Measurements from ENCODE around the gene COCH. TPM values are rescaled to one million over a fixed set of nuclear protein-coding genes. Genes with fewer than 3 reads are reported as not detected.

COCH gene
- total RNA-seq, 1 experiment from 2014 or later: 1.4 TPM

GRCh38 chr14:30885840-30886740, 11.7 kb downstream of the COCH start:
- Histone ChIP-seq H3K4me2 (no peak overlapping the region), H2AFZ (no peak overlapping the region), H3K36me3 (ENCODE audit: low read depth) (no peaks in the 10 kb centered on the region), H3K4me3 (no peak overlapping the region), H3K9me2 (ENCODE audit: insufficient read depth) (no peaks in the 10 kb centered on the region), H4K20me1 (ENCODE audit: insufficient read depth) (no peaks in the 10 kb centered on the region), H3K4me1 (replicated peaks; ENCODE audit: insufficient read depth) (no peaks in the 10 kb centered on the region), H3K79me2 (ENCODE audit: low read depth) (no peaks in the 10 kb centered on the region), H3K9me3 (ENCODE audit: insufficient read depth, low read depth) (no peaks in the 10 kb centered on the region), H3K27ac (no peak overlapping the region), H3F3A (ENCODE audit: insufficient read depth, low read depth) (no peaks in the 10 kb centered on the region), H3K27me3 (ENCODE audit: insufficient read depth, low read depth) (no peaks in the 10 kb centered on the region)
- CTCF ChIA-PET: no interaction called here
- POLR2A ChIA-PET (ENCODE audit: unreplicated experiment): no interaction called here
- BruUV-seq (replicated peaks): no TSS peak
- DNase-seq: no peak
- intact Hi-C loops (cut with micrococcal nuclease; ENCODE audit: unreplicated experiment): no loop called here
- TF ChIP-seq CTCF (conservative IDR thresholded peaks at IDR 0.05): no peak

- H3K4me1 ChIP-seq (replicated peaks; ENCODE audit: insufficient read depth): no peaks in the 10 kb centered on the region
- POLR2A ChIA-PET (ENCODE audit: unreplicated experiment): no interaction called here
- H2AFZ ChIP-seq: no peak overlapping the region
- no peak for DNase-seq
- H3K4me2 ChIP-seq: no peak overlapping the region
- H4K20me1 ChIP-seq (ENCODE audit: insufficient read depth): no peaks in the 10 kb centered on the region
- H3K36me3 ChIP-seq (ENCODE audit: low read depth): no peaks in the 10 kb centered on the region
- H3K79me2 ChIP-seq (ENCODE audit: low read depth): no peaks in the 10 kb centered on the region
- H3K27me3 ChIP-seq (ENCODE audit: insufficient read depth, low read depth): no peaks in the 10 kb centered on the region
- no peak overlapping the region for H3K4me3 ChIP-seq
- H3F3A ChIP-seq (ENCODE audit: insufficient read depth, low read depth): no peaks in the 10 kb centered on the region
- TF ChIP-seq EZH2 (IDR thresholded peaks at IDR 0.05; ENCODE audit: low read depth) (no peak), CTCF (conservative IDR thresholded peaks at IDR 0.05) (no peak)
- CTCF ChIA-PET: no interaction called here
- intact Hi-C loops (cut with micrococcal nuclease; ENCODE audit: unreplicated experiment): no loop called here
- no peaks in the 10 kb centered on the region for H3K9me2 ChIP-seq (ENCODE audit: insufficient read depth)
- no peak overlapping the region for H3K27ac ChIP-seq
- H3K9me3 ChIP-seq (ENCODE audit: insufficient read depth, low read depth): no peaks in the 10 kb centered on the region
- BruUV-seq (replicated peaks): no TSS peak
These were observed 14.3 kb downstream of the COCH start for GRCh38 chr14:30888480-30889243.

GRCh38 chr14:30889244-30889594, 14.9 kb downstream of the COCH start:
- no peak for TF ChIP-seq EZH2 (IDR thresholded peaks at IDR 0.05; ENCODE audit: low read depth)
- TF ChIP-seq CTCF (conservative IDR thresholded peaks at IDR 0.05): no peak
- no peaks in the 10 kb centered on the region for H3F3A ChIP-seq (ENCODE audit: insufficient read depth, low read depth)
- H3K27ac ChIP-seq: no peak overlapping the region
- ChIA-PET CTCF (no interaction called here), POLR2A (ENCODE audit: unreplicated experiment) (no interaction called here)
- H3K4me2 ChIP-seq: no peak overlapping the region
- no peaks in the 10 kb centered on the region for H3K9me3 ChIP-seq (ENCODE audit: insufficient read depth, low read depth)
- no peak overlapping the region for H3K4me3 ChIP-seq
- no peaks in the 10 kb centered on the region for H3K27me3 ChIP-seq (ENCODE audit: insufficient read depth, low read depth)
- H3K36me3 ChIP-seq (ENCODE audit: low read depth): no peaks in the 10 kb centered on the region
- H3K9me2 ChIP-seq (ENCODE audit: insufficient read depth): no peaks in the 10 kb centered on the region
- H3K4me1 ChIP-seq (replicated peaks; ENCODE audit: insufficient read depth): no peaks in the 10 kb centered on the region
- intact Hi-C loops (cut with micrococcal nuclease; ENCODE audit: unreplicated experiment): no loop called here
- no peak for DNase-seq
- H2AFZ ChIP-seq: no peak overlapping the region
- H4K20me1 ChIP-seq (ENCODE audit: insufficient read depth): no peaks in the 10 kb centered on the region
- no peaks in the 10 kb centered on the region for H3K79me2 ChIP-seq (ENCODE audit: low read depth)
- BruUV-seq (replicated peaks): no TSS peak
